CD4-positive, alpha-beta T cell treated with Interleukin-17A for 4 hours (primary cell): Measurements from ENCODE around the gene DNAJB9.

Experiments used
- DNase-seq: peaks from one replicate; pipeline ENCODE4 v3.0.0-alpha.2; 2020; ENCODE audit warnings: mixed read lengths

Gene DNAJB9

GRCh38 chr7:108611268-108611667 lies 41.6 kb downstream of the DNAJB9 start:
- no peak for DNase-seq

DNA sequence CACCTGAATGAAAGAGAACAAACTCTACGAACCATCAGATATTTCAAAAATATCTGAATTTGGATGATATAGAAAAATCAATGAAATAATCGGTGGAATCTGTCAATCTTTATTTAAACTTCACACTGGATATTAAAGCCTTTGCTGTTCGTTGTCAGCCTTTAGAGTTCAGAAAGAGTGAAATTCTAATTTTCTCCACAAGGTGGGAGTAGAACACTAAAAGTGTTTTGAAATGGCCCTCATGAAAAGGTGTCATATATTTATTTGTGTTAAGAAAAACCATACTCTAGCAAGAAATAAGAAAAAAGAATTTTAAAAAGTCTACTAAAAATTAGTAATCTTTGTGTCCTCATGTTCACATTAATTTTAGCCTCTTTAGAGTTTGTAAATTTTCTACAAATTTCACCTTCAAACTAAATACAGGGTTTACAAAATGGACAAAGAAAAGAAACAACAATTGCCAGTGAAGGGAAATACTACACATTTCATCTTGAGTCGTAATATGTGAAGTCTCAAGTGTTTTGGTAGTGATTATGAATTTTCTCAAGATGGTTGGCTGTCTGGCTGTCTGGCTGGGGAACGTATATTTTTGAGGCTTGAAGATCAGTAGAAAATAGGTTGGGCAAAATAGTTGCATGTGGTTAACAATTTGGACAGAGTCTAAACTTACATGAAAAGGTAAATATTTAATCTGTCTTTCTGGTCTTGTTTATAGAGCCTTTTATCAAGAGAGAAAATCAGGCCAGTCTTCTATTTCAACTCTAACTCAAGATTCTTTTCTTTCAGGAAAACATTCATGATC lies 43.7 kb downstream of the DNAJB9 start:
- DNase-seq = no peak

GRCh38 chr7:108613949-108614381 lies 44.3 kb downstream of the DNAJB9 start:
- no peak for DNase-seq

DNA sequence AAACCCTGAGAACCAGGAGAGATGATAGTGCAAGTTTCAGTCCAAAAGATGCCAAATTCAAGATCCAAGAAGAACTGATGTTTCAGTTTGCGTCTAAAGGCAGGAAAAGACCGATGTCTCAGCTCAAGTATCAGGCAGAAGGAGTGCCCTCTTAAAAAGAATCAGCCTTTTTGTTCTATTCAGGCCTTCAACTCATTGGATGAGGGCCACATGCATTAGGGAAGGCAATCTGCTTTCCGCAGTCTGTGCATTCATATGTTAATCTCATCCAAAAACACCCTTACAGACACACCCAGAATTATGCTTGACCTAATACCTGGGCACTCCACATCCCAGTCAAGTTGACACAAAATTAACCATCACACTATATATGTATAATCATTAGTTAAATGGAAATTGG lies 45.2 kb downstream of the DNAJB9 start:
- DNase-seq = no peak

DNA sequence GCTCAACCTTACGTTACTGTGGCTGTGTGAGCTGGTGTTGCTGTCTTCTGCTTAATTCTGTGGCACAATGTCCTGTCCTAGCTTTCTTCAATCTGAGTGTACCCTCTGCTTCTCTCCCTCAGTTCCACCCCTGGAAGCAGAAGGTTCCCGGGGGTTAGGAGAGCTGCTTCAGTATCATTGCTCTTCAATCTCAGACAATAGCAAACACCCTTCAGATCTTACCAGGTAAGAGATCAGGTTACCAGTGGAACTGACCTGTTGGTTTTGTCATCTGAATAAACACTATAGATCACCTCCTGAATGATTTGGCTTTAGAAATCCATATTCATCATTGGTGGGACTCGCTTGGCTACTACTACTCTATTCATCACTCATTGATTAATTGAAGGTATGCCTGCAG lies 48.4 kb downstream of the DNAJB9 start:
- no peak for DNase-seq

GRCh38 chr7:108623220-108623619 lies 53.5 kb downstream of the DNAJB9 start:
- DNase-seq = no peak
